Mesenchymal stem cell (in vitro differentiated cells and primary cell): ENCODE results near the gene TOM1L2.

Source experiments
- DNase-seq: peaks from one replicate; pipeline ENCODE4 v3.0.0-alpha.2; 2013
- H2AFZ ChIP-seq: one replicate; pipeline ENCODE4 v1.6.1; 2013; ENCODE audit warnings: low read depth, mild to moderate bottlenecking, control low read depth, inconsistent platforms, low read length, moderate library complexity
- H2AK5ac ChIP-seq: 2 replicates; pipeline ENCODE4 v1.6.1; 2013; ENCODE audit warnings: low read length, moderate library complexity, mild to moderate bottlenecking, inconsistent platforms; ENCODE audit not compliant: severe bottlenecking
- H2BK120ac ChIP-seq: one replicate; pipeline ENCODE4 v1.6.1; 2013; ENCODE audit warnings: low read depth, mild to moderate bottlenecking, inconsistent platforms, low read length, moderate library complexity
- H2BK12ac ChIP-seq, 2 experiments: one replicate each; pipeline ENCODE4 v1.6.1; 2013; ENCODE audit warnings: inconsistent platforms in 2 of 2, low read length in 2 of 2, mild to moderate bottlenecking in 2 of 2, moderate library complexity in 2 of 2, control low read depth in 1 of 2
- H2BK15ac ChIP-seq: one replicate; pipeline ENCODE4 v1.6.1; 2013; ENCODE audit warnings: mild to moderate bottlenecking, low read depth, inconsistent platforms; ENCODE audit not compliant: poor library complexity, severe bottlenecking
- H2BK5ac ChIP-seq: 2 replicates; pipeline ENCODE4 v1.6.1; 2013; ENCODE audit warnings: low read depth, mild to moderate bottlenecking, low read length, control low read depth, inconsistent platforms; ENCODE audit not compliant: poor library complexity, severe bottlenecking
- H3K14ac ChIP-seq, 2 experiments: one replicate each; pipeline ENCODE4 v1.6.1; 2013; ENCODE audit warnings: inconsistent platforms in 2 of 2, low read length in 2 of 2, control low read depth in 1 of 2, mild to moderate bottlenecking in 1 of 2, moderate library complexity in 1 of 2
- H3K18ac ChIP-seq, 2 experiments: one replicate each; pipeline ENCODE4 v1.6.1; 2013; ENCODE audit warnings: inconsistent platforms in 2 of 2, low read length in 2 of 2, control low read depth in 1 of 2, low read depth in 1 of 2, mild to moderate bottlenecking in 1 of 2
- H3K23ac ChIP-seq, 2 experiments: one replicate each; pipeline ENCODE4 v1.6.1; 2013; ENCODE audit warnings: inconsistent platforms in 2 of 2, low read length in 2 of 2, mild to moderate bottlenecking in 2 of 2, moderate library complexity in 2 of 2, control low read depth in 1 of 2
- H3K27ac ChIP-seq: 2 replicates; pipeline ENCODE4 v1.5.1; 2013; ENCODE audit warnings: mild to moderate bottlenecking, moderate library complexity, low read length, control low read depth, inconsistent platforms; ENCODE audit not compliant: poor library complexity, severe bottlenecking
- H3K27me3 ChIP-seq, 2 experiments: 2 replicates each; pipeline versions ENCODE4 v1.6.1 to v1.7.0; 2013; ENCODE audit warnings: low read length in 2 of 2, mild to moderate bottlenecking in 2 of 2, moderate library complexity in 2 of 2, control low read depth in 1 of 2, inconsistent platforms in 1 of 2; ENCODE audit not compliant: control insufficient read depth in 1 of 2, insufficient read depth in 1 of 2
- H3K36me3 ChIP-seq, 2 experiments: 2 replicates each; pipeline versions ENCODE4 v1.6.1 to v1.7.0; 2013; ENCODE audit warnings: low read length in 2 of 2, control low read depth in 1 of 2, inconsistent platforms in 1 of 2, low read depth in 1 of 2, mild to moderate bottlenecking in 1 of 2; ENCODE audit not compliant: insufficient read depth in 2 of 2, control insufficient read depth in 1 of 2
- H3K4ac ChIP-seq, 2 experiments: one replicate each; pipeline ENCODE4 v1.6.1; 2013; ENCODE audit warnings: inconsistent platforms in 2 of 2, low read length in 2 of 2, mild to moderate bottlenecking in 2 of 2, moderate library complexity in 2 of 2, control low read depth in 1 of 2, low read depth in 1 of 2
- H3K4me1 ChIP-seq: 2 replicates; pipeline ENCODE4 v1.6.1; 2013; ENCODE audit warnings: low read depth, low read length, control low read depth; ENCODE audit not compliant: control insufficient read depth, insufficient read depth
- H3K4me2 ChIP-seq: 2 replicates; pipeline ENCODE4 v1.6.1; 2013; ENCODE audit warnings: low read length, mild to moderate bottlenecking, inconsistent platforms; ENCODE audit not compliant: poor library complexity, severe bottlenecking
- H3K4me3 ChIP-seq, 2 experiments: 2 replicates each; pipeline versions ENCODE4 v1.5.1 to v1.7.0; 2013; ENCODE audit warnings: low read length in 2 of 2, mild to moderate bottlenecking in 2 of 2, control low read depth in 1 of 2, low read depth in 1 of 2; ENCODE audit not compliant: insufficient read depth in 1 of 2
- H3K79me1 ChIP-seq: replicated peaks from 2 replicates; pipeline ENCODE4 v1.6.1; 2013; ENCODE audit warnings: mild to moderate bottlenecking, control low read depth, low read length, inconsistent platforms; ENCODE audit not compliant: poor library complexity, severe bottlenecking
- H3K9ac ChIP-seq: 2 replicates; pipeline ENCODE4 v1.7.0; 2013; ENCODE audit warnings: mild to moderate bottlenecking, low read length, moderate library complexity
- H3K9me3 ChIP-seq: 2 replicates; pipeline ENCODE4 v1.7.0; 2013; ENCODE audit warnings: mild to moderate bottlenecking, low read length; ENCODE audit not compliant: control insufficient read depth
- H4K8ac ChIP-seq: one replicate; pipeline ENCODE4 v1.6.1; 2013; ENCODE audit warnings: inconsistent platforms, mild to moderate bottlenecking, low read length, moderate library complexity
- H4K91ac ChIP-seq: one replicate; pipeline ENCODE4 v1.6.1; 2013; ENCODE audit warnings: mild to moderate bottlenecking, low read length, inconsistent platforms
- WGBS: methylation state at CpG from one replicate; pipeline ENCODE4 v1.1.7; 2013; ENCODE audit warnings: mixed read lengths; 5-methylcytosine and 5-hydroxymethylcytosine counted together

The TOM1L2 gene

DNA sequence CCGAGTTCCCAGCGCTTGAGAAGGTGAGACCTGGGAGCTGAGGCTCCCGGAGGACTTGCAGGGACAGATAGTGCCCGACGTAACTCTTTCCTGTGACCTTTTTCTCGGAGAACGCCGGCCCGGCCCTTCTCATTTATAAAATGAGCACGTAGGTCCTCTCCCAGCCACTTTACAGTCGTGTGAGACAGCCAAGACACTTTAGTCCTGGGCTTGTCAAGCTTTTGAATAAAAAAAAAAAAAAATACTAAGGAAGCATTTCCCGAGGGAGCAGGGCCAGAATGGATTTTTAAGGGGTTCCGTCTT, 703 bp upstream of the TOM1L2 start:
- Histone ChIP-seq H3K27me3 (no peaks in the 10 kb centered on the region), H3K9me3 (no peaks in the 10 kb centered on the region), H4K8ac (no peak overlapping the region), H2AFZ (no peak overlapping the region), H3K27ac (no peak overlapping the region), H4K91ac (no peak overlapping the region), H2AK5ac (no peak overlapping the region), H2BK120ac (no peak overlapping the region), H3K79me1 (peaks cover 10% of the 10 kb centered on the region), H3K18ac (no peak overlapping the region), H3K4me2 (peak overlapping the region; percentile 90), H3K36me3 (no peaks in the 10 kb centered on the region), H2BK5ac (no peak overlapping the region), H3K4me3 (peak overlapping the region; percentile 69 to 81), H3K23ac (no peak overlapping the region), H3K14ac (no peak overlapping the region), H3K4me1 (peaks cover 8% of the 10 kb centered on the region), H3K9ac (peak overlapping the region; percentile 93), H2BK12ac (no peak overlapping the region), H3K4ac (no peak overlapping the region), H2BK15ac (no peak overlapping the region)
- WGBS, result 16% methylated on average over 8 of the region's 13 CpGs
- DNase-seq, result no peak

- Histone ChIP-seq H3K4me2 (peak overlapping the region; percentile 52), H2AK5ac (no peak overlapping the region), H4K8ac (no peak overlapping the region), H3K36me3 (no peaks in the 10 kb centered on the region), H3K18ac (peak overlapping the region; percentile 63 to 78), H2BK15ac (peak overlapping the region; percentile 45), H3K4me1 (peaks cover 8% of the 10 kb centered on the region), H2BK5ac (no peak overlapping the region), H3K79me1 (peaks cover 10% of the 10 kb centered on the region), H3K4ac (peak overlapping the region; percentile 71 to 77), H3K9me3 (no peaks in the 10 kb centered on the region), H3K23ac (peak overlapping the region in 1 of 2 experiments; percentile 98), H3K27ac (no peak overlapping the region), H2BK12ac (peak overlapping the region in 1 of 2 experiments; percentile 45), H4K91ac (peak overlapping the region; percentile 9), H3K9ac (peak overlapping the region; percentile 92), H2BK120ac (no peak overlapping the region), H3K14ac (peak overlapping the region in 1 of 2 experiments; percentile 89), H2AFZ (peak overlapping the region; percentile 51), H3K4me3 (peak overlapping the region; percentile 90 to 94), H3K27me3 (no peaks in the 10 kb centered on the region)
- 20% methylated on average over 33 of the region's 33 CpGs for WGBS
- peak; percentile 22 for DNase-seq
Observed at GRCh38 chr17:17971431-17972125, 622 bp downstream of the TOM1L2 start.

GRCh38 chr17:17970699-17971430, 1.3 kb downstream of the TOM1L2 start:
- no peaks in the 10 kb centered on the region for H3K36me3 ChIP-seq
- H3K79me1 ChIP-seq, result peaks cover 10% of the 10 kb centered on the region
- WGBS, result 56% methylated on average over 1 of the region's 1 CpG
- no peak overlapping the region for H2BK12ac ChIP-seq
- DNase-seq, result no peak
- H3K23ac ChIP-seq, result no peak overlapping the region
- no peak overlapping the region for H2BK120ac ChIP-seq
- H2BK5ac ChIP-seq, result no peak overlapping the region
- peak overlapping the region; percentile 52 for H3K4me2 ChIP-seq
- H3K4me1 ChIP-seq, result peaks cover 8% of the 10 kb centered on the region
- H3K27me3 ChIP-seq, result no peaks in the 10 kb centered on the region
- no peak overlapping the region for H3K27ac ChIP-seq
- no peak overlapping the region for H3K14ac ChIP-seq
- H4K8ac ChIP-seq, result no peak overlapping the region
- no peaks in the 10 kb centered on the region for H3K9me3 ChIP-seq
- H2AK5ac ChIP-seq, result no peak overlapping the region
- H3K4ac ChIP-seq, result no peak overlapping the region
- no peak overlapping the region for H3K18ac ChIP-seq
- H3K4me3 ChIP-seq, result peak overlapping the region; percentile 90 to 94
- peak overlapping the region; percentile 92 for H3K9ac ChIP-seq
- no peak overlapping the region for H2AFZ ChIP-seq
- no peak overlapping the region for H2BK15ac ChIP-seq
- H4K91ac ChIP-seq, result no peak overlapping the region

DNA sequence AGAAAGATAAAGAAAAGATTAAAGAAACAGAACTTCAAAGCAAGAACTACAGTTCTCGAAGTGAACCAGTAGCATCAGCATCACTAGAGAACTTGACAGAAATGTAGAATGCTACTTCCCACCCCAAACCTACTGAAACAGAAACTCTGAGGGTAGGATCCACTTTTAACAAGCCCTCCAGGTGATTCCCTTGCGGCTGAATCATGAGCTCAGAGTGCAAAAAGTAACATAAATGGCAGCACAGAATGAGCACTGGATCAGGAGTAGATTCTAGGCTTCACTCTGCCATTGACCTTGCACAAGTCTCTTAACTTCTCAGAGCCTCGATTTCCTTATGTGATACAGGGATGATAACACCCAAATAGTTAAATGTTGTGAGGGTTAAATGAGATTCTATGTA, 5.8 kb downstream of the TOM1L2 start:
- Histone ChIP-seq H3K27me3 (no peaks in the 10 kb centered on the region), H3K36me3 (no peaks in the 10 kb centered on the region), H3K14ac (no peak overlapping the region), H4K8ac (no peak overlapping the region), H2AK5ac (no peak overlapping the region), H3K9me3 (no peaks in the 10 kb centered on the region), H3K18ac (no peak overlapping the region), H2AFZ (no peak overlapping the region), H3K9ac (no peak overlapping the region), H4K91ac (no peak overlapping the region), H3K23ac (no peak overlapping the region), H3K4me1 (peaks cover 9% of the 10 kb centered on the region), H2BK12ac (no peak overlapping the region), H2BK5ac (no peak overlapping the region), H3K4ac (no peak overlapping the region), H2BK15ac (no peak overlapping the region), H3K79me1 (peaks cover 22% of the 10 kb centered on the region), H3K4me3 (no peak overlapping the region), H3K4me2 (no peak overlapping the region), H3K27ac (no peak overlapping the region), H2BK120ac (no peak overlapping the region)
- WGBS, result 98% methylated on average over 2 of the region's 3 CpGs
- DNase-seq, result no peak
